Measurements from ENCODE around the gene KCNK7.

Gene KCNK7

GRCh38 chr11:65585396-65586246 lies 10.0 kb downstream of the KCNK7 start:
- no peak for DNase-seq

- no peak for DNase-seq
Measured at GRCh38 chr11:65584723-65585171, 10.9 kb downstream of the KCNK7 start.

GRCh38 chr11:65584106-65584505 lies 11.5 kb downstream of the KCNK7 start:
- DNase-seq: no peak

- no peak for DNase-seq
Measured at GRCh38 chr11:65583589-65583988, 12.0 kb downstream of the KCNK7 start.

GRCh38 chr11:65581928-65582327 lies 13.7 kb downstream of the KCNK7 start:
- no peak for DNase-seq

- no peak for DNase-seq
Measured at GRCh38 chr11:65580756-65581155, 14.8 kb downstream of the KCNK7 start.

GRCh38 chr11:65580031-65580692 lies 15.4 kb downstream of the KCNK7 start:
- no peak for DNase-seq

GRCh38 chr11:65579291-65579690 lies 16.3 kb downstream of the KCNK7 start:
- no peak for DNase-seq

- no peak for DNase-seq
Measured at GRCh38 chr11:65578667-65579066, 16.9 kb downstream of the KCNK7 start.

GRCh38 chr11:65578134-65578533 lies 17.5 kb downstream of the KCNK7 start:
- DNase-seq: no peak

- DNase-seq: no peak
Measured at GRCh38 chr11:65577756-65578109, 17.9 kb downstream of the KCNK7 start.

GRCh38 chr11:65576867-65577755 lies 18.5 kb downstream of the KCNK7 start:
- peak; percentile 58 to 69 for DNase-seq

GRCh38 chr11:65576232-65576866 lies 19.3 kb downstream of the KCNK7 start:
- peak in 1 of 2 experiments; percentile 53 for DNase-seq

- DNase-seq: peak; percentile 80 to 83
Measured at GRCh38 chr11:65575568-65576231, 19.9 kb downstream of the KCNK7 start, which contains the start of gene EHBP1L1. TSS of gene EHBP1L1 (plus strand) at chr11:65576053. CDS start at chr11:65576303, 250 bp downstream.

GRCh38 chr11:65574811-65575567 lies 20.6 kb downstream of the KCNK7 start:
- no peak for DNase-seq

- peak; percentile 94 to 96 for DNase-seq
Measured at GRCh38 chr11:65574109-65574810, 21.3 kb downstream of the KCNK7 start.

GRCh38 chr11:65573391-65574079 lies 22.1 kb downstream of the KCNK7 start:
- no peak for DNase-seq

- DNase-seq: peak; percentile 93 to 95
Measured at GRCh38 chr11:65572356-65573051, 23.1 kb downstream of the KCNK7 start, which contains the start of gene FAM89B. TSS of gene FAM89B (plus strand) at chr11:65572538. CDS start at chr11:65572670, 132 bp downstream.

GRCh38 chr11:65571940-65572339 lies 23.7 kb downstream of the KCNK7 start:
- peak in 1 of 2 experiments; percentile 42 for DNase-seq

All from activated CD4-positive, alpha-beta T cell treated with anti-CD3 and anti-CD28 coated beads, Interleukin-2, amount 50 U/mL, for 48 hours (primary cell).